Muscle layer of duodenum (tissue), 2 donors: ENCODE data around the gene PLXNA4.
"Not testable (repeated sequence)": the region's sequence is repeated elsewhere in the genome, so short reads cannot be mapped to it uniquely, and the experiment has no call there.

Source experiments
- H3K27ac ChIP-seq: one replicate; pipeline ENCODE4 v1.7.0; 2013; ENCODE audit warnings: mild to moderate bottlenecking, low read length
- H3K27me3 ChIP-seq: one replicate; pipeline ENCODE4 v1.7.0; 2013; ENCODE audit warnings: low read depth, mild to moderate bottlenecking, control low read depth, low read length
- H3K36me3 ChIP-seq, 2 donors: one replicate each; pipeline ENCODE4 v1.7.0; 2013; ENCODE audit warnings: low read length in 2 of 2, control low read depth in 1 of 2, mild to moderate bottlenecking in 1 of 2; ENCODE audit not compliant: insufficient read depth in 2 of 2, control insufficient read depth in 1 of 2
- H3K4me1 ChIP-seq, 2 donors: one replicate each; pipeline ENCODE4 v1.7.0; 2013; ENCODE audit warnings: low read length in 2 of 2, mild to moderate bottlenecking in 2 of 2, control low read depth in 1 of 2, moderate library complexity in 1 of 2; ENCODE audit not compliant: insufficient read depth in 2 of 2, control insufficient read depth in 1 of 2
- H3K4me3 ChIP-seq, 2 donors: one replicate each; pipeline ENCODE4 v1.7.0; 2013; ENCODE audit warnings: low read length in 2 of 2, low read depth in 1 of 2, mild to moderate bottlenecking in 1 of 2
- H3K9me3 ChIP-seq, 2 donors: one replicate each; pipeline ENCODE4 v1.7.0; 2013; ENCODE audit warnings: low read length in 2 of 2, control low read depth in 1 of 2, mild to moderate bottlenecking in 1 of 2; ENCODE audit not compliant: control insufficient read depth in 1 of 2
- donor health status: healthy.

The PLXNA4 gene

GRCh38 chr7:132169730-132170129 is 406.5 kb downstream of the PLXNA4 start:
- Histone ChIP-seq H3K4me1 (no peaks in the 10 kb centered on the region), H3K27ac (no peak overlapping the region), H3K36me3 (peaks cover 0 to 3% of the 10 kb centered on the region in 2 donors), H3K27me3 (no peaks in the 10 kb centered on the region), H3K9me3 (no peaks in the 10 kb centered on the region), H3K4me3 (no peak overlapping the region)

DNA sequence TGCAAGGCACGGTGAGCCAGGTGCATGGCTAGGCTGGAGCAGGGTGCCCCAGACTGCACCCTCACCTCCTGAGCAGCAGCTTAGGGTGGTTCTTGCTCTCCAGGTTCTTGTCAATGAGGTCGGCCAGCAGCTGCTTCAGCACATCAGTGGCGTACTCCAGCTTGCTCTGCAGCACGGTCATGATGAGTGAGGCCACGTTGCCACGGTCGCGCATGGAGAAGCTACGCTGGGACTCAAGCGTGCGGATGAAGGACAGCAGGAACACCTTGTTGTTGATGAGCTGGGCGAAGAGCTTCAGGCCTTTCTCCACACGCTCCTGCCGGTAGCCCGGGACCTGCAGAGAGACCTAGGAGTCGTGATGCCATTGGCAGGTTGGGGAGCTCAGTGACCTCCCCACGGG is 408.0 kb downstream of the PLXNA4 start:
- H3K36me3 ChIP-seq = peaks cover 0 to 3% of the 10 kb centered on the region in 2 donors
- H3K27me3 ChIP-seq = no peaks in the 10 kb centered on the region
- H3K4me1 ChIP-seq = no peaks in the 10 kb centered on the region

GRCh38 chr7:132165695-132166094 is 410.6 kb downstream of the PLXNA4 start:
- H3K27me3 ChIP-seq, H3K36me3 ChIP-seq, H3K4me1 ChIP-seq, H3K4me3 ChIP-seq, H3K9me3 ChIP-seq, H3K27ac ChIP-seq: not testable (repeated sequence)

More for the DNA sequence above, 408.0 kb downstream of the PLXNA4 start:
- no peak overlapping the region for H3K4me3 ChIP-seq
- no peak overlapping the region for H3K27ac ChIP-seq
- H3K9me3 ChIP-seq = no peaks in the 10 kb centered on the region

DNA sequence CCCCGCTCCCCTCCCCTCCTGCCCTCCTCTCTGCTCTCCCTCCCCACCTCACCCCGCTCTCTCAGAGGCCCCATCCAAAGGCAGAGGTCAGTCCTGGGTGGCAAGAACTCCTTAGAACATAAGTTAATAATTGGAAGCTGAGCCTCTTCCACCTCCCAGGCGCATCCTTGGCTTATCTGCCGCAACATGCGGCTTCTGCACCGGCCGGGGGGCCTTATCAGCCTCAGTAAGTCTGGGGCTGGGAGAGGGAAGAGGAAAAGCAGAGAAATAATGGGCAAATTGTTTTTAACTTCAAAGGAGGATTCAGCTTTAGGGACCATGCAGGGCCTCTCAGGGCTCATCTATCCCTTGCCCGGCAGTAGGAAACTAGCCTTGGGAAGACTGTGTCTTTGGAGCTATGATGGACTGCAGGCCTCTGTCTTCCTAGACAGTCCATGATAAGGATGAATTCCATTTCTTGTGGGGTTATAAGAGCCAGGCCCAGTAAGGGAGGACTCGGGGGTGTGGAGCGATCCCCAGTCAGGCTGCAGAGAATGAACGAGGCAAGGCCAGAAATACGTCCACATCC is 411.6 kb downstream of the PLXNA4 start:
- H3K27ac ChIP-seq = no peak overlapping the region
- H3K27me3 ChIP-seq = no peaks in the 10 kb centered on the region
- H3K4me3 ChIP-seq = no peak overlapping the region
- H3K4me1 ChIP-seq = no peaks in the 10 kb centered on the region
- H3K36me3 ChIP-seq = peaks cover 0 to 3% of the 10 kb centered on the region in 2 donors
- H3K9me3 ChIP-seq = no peaks in the 10 kb centered on the region

DNA sequence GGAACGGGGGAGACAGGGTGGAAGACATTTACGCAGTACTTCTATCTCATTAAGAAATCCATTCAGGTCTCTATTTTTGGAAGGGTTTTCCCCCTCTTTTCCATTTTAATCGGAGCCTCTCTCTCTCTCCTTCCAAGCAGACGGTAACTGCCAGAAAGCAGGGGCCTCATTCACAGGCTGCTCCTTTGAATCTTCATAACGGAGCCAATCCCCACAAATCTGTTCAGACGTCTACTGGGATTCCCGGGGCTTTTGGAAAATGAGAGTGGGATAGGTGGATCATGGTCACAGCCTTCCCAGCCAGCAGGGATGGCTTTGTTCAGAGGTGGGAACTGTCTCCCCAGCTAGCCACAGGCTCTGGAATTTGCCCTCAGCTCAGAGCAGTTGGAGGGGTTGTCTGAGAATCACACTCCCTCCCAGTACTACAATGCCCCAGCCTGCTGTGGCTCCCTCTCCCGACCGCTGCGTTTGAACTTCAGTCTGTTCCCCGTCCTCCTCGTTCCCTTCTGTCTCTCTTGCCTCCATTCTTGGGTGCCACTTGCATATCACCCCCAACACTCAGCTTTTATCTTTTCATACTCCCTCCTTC is 413.6 kb downstream of the PLXNA4 start:
- Histone ChIP-seq H3K4me3 (no peak overlapping the region), H3K9me3 (no peaks in the 10 kb centered on the region), H3K4me1 (no peaks in the 10 kb centered on the region), H3K36me3 (peaks cover 0 to 4% of the 10 kb centered on the region in 2 donors), H3K27ac (no peak overlapping the region), H3K27me3 (no peaks in the 10 kb centered on the region)

DNA sequence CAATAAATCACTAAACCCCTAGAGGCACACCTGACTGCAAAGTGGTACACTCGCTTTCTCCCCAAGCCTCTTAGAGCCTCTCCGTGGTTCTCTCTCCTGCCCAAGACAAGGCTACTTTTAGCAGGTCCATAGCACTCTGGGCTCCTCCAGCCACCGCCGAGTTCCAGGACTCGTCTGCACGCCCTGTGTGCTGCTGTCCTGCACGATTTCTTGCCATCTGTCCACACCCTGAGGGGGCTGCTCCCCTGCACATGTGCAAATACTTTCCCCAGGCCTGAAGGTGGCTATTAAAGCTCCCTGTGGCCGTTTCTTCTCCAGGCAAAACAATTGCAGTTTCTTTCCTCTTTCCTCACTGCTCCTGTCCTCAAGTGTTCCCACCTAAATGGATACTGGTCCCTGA is 414.3 kb downstream of the PLXNA4 start:
- H3K4me1 ChIP-seq = no peaks in the 10 kb centered on the region
- H3K36me3 ChIP-seq = peaks cover 0 to 9% of the 10 kb centered on the region in 2 donors
- H3K27me3 ChIP-seq = no peaks in the 10 kb centered on the region
- H3K4me3 ChIP-seq = no peak overlapping the region
- no peak overlapping the region for H3K27ac ChIP-seq
- H3K9me3 ChIP-seq = no peaks in the 10 kb centered on the region

DNA sequence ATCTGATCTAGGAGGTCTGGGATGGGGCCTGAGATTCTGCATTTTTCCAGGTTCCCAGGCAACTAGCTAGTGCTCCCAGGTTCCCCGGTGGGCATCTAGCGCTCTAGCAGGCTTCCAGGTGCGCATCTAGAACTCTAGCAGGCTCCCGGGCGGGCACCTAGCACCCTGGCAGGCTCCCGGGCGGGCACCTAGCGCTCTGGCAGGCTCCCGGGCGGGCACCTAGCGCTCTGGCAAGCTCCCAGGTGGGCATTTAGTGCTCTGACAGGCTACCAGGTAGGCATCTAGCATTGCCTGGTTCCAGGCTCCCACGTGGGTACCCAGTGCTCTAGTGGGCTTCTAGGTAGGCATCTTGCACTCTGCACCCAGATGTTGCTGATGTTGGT is 414.7 kb downstream of the PLXNA4 start:
- Histone ChIP-seq H3K4me3 (no peak overlapping the region), H3K27me3 (no peaks in the 10 kb centered on the region), H3K27ac (no peak overlapping the region), H3K36me3 (peaks cover 0 to 12% of the 10 kb centered on the region in 2 donors), H3K9me3 (no peaks in the 10 kb centered on the region), H3K4me1 (no peaks in the 10 kb centered on the region)

DNA sequence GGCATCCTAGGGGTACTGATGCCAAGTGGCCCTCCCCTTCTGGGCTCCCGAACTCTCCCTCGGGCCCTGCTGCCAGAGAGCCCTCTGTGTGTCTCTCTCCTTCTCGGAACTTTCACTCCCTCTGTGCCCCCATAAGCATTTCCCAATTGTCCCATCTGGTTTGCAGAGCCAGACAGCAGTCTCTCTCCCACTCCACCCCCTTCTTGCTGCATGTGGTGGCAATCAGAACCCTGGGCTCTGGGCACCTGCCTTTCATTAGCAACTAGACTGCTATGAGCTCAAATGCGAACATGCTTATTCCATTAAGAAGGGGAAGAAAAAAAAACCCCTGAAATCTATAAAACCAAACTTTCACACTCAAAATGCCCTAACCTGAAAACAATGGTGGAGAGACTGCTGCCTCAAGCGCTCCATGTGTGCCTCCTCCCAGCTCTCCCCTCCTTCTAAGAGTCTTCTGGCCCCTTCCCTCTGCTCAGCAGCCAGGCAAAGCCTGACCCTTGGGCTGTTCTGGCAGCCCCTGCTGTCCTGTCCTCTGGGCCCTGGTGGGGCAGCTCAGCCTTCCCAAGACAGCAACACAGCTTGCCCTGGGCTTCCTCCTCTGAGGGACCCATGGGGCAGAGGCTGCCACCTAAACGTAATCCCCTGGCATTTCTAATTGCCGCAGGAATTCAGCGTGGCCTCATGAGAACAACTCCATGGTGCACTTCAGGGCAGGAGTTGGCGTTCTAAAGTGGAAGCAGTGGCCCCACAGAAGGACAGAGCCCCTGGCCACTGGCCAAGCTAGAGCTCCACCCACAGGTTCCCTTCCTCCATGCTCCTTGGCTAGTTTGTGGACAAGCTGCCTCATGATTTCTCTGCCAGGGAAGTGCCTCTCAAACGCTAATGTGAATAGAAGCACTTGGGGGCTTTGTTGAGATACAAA is 415.4 kb downstream of the PLXNA4 start:
- Histone ChIP-seq H3K27ac (no peak overlapping the region), H3K27me3 (no peaks in the 10 kb centered on the region), H3K4me1 (no peaks in the 10 kb centered on the region), H3K9me3 (no peaks in the 10 kb centered on the region), H3K36me3 (peaks cover 0 to 17% of the 10 kb centered on the region in 2 donors), H3K4me3 (no peak overlapping the region)

DNA sequence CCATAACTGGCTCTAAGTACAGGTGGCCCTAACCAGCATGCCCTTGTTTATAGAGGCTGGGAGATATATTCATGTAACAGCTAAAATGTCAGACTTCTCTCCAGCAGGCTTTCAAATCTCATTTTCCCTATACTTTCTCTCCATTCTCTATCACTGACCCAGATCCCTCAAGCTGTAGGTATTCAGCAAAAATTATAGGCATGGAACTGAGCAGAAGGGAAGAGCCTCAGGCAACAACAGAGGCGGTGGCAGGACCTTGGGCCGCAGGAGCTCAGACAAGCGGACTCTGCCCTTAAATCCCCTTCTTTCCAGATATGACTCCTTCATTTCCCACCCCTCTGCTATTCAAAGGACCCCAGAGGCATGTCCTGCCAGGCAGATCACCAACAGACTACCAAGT is 417.4 kb downstream of the PLXNA4 start:
- Histone ChIP-seq H3K36me3 (peaks cover 0 to 17% of the 10 kb centered on the region in 2 donors), H3K4me3 (no peak overlapping the region), H3K4me1 (no peaks in the 10 kb centered on the region), H3K27me3 (no peaks in the 10 kb centered on the region), H3K9me3 (no peaks in the 10 kb centered on the region), H3K27ac (no peak overlapping the region)

DNA sequence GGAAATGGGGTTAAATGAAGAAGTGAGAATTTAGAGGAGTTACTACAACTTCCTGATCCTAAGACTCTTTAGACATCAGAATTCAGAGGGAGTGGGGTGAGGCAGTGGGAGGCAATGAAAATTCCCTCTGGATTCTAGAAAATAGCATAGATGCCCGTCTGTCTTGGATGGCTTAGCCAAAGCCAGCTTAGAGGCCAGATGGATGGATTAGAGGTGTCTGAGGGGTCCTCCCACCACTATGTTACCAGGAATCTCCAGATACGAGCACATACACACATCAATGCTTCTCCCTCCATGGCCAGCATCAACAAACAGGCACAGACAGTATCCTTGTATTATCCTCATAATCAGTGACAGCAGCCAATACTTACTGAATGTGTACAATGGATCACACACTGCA is 418.1 kb downstream of the PLXNA4 start:
- Histone ChIP-seq H3K4me1 (no peaks in the 10 kb centered on the region), H3K4me3 (no peak overlapping the region), H3K36me3 (peaks cover 0 to 17% of the 10 kb centered on the region in 2 donors), H3K27me3 (no peaks in the 10 kb centered on the region), H3K9me3 (no peaks in the 10 kb centered on the region), H3K27ac (no peak overlapping the region)

DNA sequence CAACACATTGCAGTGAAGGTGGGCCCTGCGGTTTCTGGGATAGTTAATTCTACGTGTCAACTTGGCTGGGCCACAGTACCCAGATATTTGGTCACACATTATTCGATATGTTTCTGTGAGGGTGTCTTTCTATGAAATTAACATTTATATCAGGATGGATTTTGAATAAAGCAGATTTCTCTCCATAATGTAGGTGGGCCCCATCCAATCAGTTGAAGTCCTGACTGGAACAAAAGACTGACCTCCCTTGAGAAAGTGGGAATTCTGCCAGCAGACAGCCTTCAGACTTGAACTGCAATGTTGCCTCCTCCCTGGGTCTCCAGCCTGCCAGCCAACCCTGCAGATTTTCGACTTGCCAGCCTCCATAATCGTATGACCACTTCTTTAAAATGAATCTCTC is 420.6 kb downstream of the PLXNA4 start:
- Histone ChIP-seq H3K36me3 (peaks cover 0 to 17% of the 10 kb centered on the region in 2 donors), H3K4me3 (no peak overlapping the region), H3K27ac (no peak overlapping the region)

More for the DNA sequence above, 420.6 kb downstream of the PLXNA4 start:
- H3K4me1 ChIP-seq = no peaks in the 10 kb centered on the region
- no peaks in the 10 kb centered on the region for H3K9me3 ChIP-seq
- no peaks in the 10 kb centered on the region for H3K27me3 ChIP-seq
